Left colon (tissue), 2 donors: ENCODE data around the gene DBNDD2. TPM values are rescaled to one million over a fixed set of nuclear protein-coding genes. Genes with fewer than 3 reads are reported as not detected.

Source experiments
- ATAC-seq: fragments of 200-7000 bp; cut with Tn5 transposase; one replicate; pipeline ENCODE4 v1.9.1; 2020; ENCODE audit warnings: mild to moderate bottlenecking, moderate library complexity
- DNase-seq, 2 donors: peaks; one replicate each; pipeline ENCODE4 v3.0.0-alpha.2; 2020
- intact Hi-C, 2 donors: fragments of 100-400 bp; cut with DNase I in 1 of 2; cut with micrococcal nuclease in 1 of 2; formaldehyde crosslinking; loops; one replicate each; pipeline versions ENCODE4 v1.11.2 to v1.14.0; 2022; cut with DNase I, micrococcal nuclease
- total RNA-seq, 2 donors: library from RNA; stranded (reverse); fragmentation: NEBNext Ultra II Directional; extraction: Animal tissue kit (Norgen Biotek cat#: 25700); gene quantifications; one replicate each; pipeline ENCODE4 v1.2.1, GENCODE V29; 2021
- donor health status: DM: no; HTN: no; CAD: no.
- donor health status: DM: yes; HTN: yes; CAD: no.

The DBNDD2 gene
- total RNA-seq, 2 donors from 2014 or later, result 123 to 135 TPM

- DNase-seq (no peak), ATAC-seq (no peak)
- intact Hi-C loops, result loop anchor here in 1 of 2 donors (10.0 kb wide), 1 partner anchor 505 kb away; the partner anchor contains the start of gene PLTP
Measured at GRCh38 chr20:45409521-45410272, 1.6 kb downstream of the DBNDD2 start.

GRCh38 chr20:45410887-45411286 lies 2.8 kb downstream of the DBNDD2 start:
- intact Hi-C loops, result loop anchor here in 1 of 2 donors (10.0 kb wide), 1 partner anchor 504 kb away; the partner anchor contains the start of gene PLTP
- ATAC-seq (peak; percentile 46), DNase-seq (no peak)

DNA sequence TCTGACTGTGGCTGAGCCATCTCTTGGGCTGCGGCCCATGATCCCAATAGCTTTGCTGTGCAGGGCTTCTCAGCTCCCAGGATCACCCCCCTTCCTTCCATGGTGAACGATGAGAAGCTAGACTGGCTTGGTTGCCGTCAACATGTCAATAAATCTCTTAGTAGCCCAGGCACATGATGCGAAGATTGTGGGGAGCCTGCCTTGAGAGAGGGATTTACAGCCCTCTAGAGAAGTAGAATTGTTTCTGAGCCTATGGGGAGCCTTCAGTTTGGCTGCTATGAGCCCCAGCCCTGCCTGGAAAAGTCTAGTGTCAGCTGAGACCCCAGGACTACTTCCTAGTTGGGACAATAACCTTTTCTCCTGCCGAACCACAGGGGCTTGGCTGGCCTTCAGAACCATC lies 4.6 kb downstream of the DBNDD2 start:
- DNase-seq, result no peak
- no peak for ATAC-seq
- intact Hi-C loops, result loop anchor here in 1 of 2 donors (10.0 kb wide), 1 partner anchor 502 kb away; the partner anchor contains the start of gene PLTP

- intact Hi-C loops, result loop anchor here in 1 of 2 donors (10.0 kb wide), 1 partner anchor 501 kb away; the partner anchor contains the start of gene PLTP
- no peak for DNase-seq
- no peak for ATAC-seq
Measured at GRCh38 chr20:45413479-45413878, 5.4 kb downstream of the DBNDD2 start.

DNA sequence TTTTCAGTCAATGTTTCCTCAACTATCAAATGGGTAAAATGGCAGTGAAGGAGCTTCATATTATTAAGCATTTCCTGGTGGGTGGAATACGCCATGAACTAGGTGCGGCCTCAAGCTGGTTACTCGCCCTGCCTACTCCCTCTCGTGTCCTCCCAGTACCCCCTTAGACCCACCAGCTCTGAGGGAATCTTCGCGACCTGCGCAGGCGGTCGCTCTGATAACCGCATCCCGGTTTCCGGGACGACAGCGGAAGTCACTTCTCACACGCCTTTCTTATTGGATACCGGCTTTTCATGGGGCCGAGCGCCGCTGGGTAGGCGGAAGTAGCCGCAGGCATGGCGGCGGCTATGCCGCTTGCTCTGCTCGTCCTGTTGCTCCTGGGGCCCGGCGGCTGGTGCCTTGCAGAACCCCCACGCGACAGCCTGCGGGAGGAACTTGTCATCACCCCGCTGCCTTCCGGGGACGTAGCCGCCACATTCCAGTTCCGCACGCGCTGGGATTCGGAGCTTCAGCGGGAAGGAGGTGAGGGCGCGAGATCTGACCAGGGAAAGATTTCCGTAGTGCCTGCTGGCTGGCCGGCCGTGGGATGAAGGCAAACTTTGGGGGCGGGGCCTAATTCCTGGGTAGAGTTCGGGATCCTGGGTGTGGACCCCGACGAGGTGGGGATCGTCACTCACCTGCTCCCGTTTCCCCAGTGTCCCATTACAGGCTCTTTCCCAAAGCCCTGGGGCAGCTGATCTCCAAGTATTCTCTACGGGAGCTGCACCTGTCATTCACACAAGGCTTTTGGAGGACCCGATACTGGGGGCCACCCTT lies 7.9 kb downstream of the DBNDD2 start, which contains the start of gene PIGT:
PIGT (plus strand) TSS at position 320 of the 816 bp plus-strand sequence; CDS start at position 336, 16 bp downstream.
- intact Hi-C loops, result loop anchor here in 1 of 2 donors (10.0 kb wide), 1 partner anchor 499 kb away; the partner anchor contains the start of gene PLTP
- ATAC-seq, result peak; percentile 71
- peak; percentile 89 to 91 for DNase-seq

DNA sequence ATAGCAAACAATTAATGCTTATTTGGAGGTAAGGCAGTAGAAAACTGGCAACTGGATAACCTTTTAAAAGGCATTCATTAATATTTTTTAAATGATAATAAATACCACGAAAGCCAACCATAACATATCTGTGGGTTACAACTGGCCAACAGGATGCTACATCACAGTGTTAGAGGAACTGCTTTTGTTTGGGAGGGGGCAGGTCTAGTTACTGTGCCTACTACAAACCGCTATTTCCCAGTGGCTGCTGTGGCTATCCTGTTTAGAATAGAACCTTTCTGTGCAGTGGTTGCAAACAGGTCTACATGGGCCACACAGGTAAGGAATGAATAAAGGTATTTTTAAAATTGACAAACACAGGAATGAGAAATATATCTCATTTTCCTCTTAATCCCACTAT lies 8.8 kb downstream of the DBNDD2 start:
- intact Hi-C loops, result loop anchor here in 1 of 2 donors (10.0 kb wide), 1 partner anchor 498 kb away; the partner anchor contains the start of gene PLTP

DNA sequence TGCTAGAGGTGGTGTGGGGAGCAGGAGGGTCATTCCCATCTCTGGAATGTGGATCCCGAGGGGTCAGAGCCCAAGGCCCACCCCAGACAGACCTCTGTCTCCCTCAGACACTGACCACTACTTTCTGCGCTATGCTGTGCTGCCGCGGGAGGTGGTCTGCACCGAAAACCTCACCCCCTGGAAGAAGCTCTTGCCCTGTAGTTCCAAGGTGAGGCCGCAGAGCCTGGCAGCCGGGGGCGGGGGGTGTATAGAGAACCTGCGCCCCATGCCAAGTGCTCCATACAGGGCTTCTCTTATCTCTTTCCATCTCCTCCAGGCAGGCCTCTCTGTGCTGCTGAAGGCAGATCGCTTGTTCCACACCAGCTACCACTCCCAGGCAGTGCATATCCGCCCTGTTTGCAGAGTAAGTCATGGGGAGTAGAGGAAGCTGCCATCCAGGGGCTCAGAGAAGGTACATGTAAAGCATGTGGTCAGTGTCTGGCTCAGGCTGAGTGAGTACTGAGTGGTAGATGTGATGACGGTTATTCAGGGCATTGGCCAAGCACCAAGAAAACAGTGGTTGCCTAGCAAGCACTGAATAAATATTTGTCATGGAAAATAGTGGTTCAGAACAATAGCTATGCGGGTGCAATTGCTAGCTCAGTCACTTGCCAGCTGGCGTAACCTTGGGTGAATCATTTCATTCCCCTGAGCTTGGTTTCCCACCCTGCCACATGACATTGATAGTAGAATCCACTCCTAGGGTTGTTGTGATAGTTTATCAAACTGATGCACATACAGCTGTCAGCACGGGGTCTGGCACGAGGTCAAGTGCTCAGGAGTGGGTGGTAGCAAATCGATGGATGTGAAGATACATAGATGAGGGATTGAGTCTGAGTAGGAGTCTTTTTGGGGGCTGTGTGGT lies 11.4 kb downstream of the DBNDD2 start:
- intact Hi-C loops, result loop anchor here in 1 of 2 donors (10.0 kb wide), 1 partner anchor 495 kb away; the partner anchor contains the start of gene PLTP
- ATAC-seq, result peak; percentile 82

More for the DNA sequence above, 8.8 kb downstream of the DBNDD2 start:
- DNase-seq (no peak), ATAC-seq (no peak)

DNA sequence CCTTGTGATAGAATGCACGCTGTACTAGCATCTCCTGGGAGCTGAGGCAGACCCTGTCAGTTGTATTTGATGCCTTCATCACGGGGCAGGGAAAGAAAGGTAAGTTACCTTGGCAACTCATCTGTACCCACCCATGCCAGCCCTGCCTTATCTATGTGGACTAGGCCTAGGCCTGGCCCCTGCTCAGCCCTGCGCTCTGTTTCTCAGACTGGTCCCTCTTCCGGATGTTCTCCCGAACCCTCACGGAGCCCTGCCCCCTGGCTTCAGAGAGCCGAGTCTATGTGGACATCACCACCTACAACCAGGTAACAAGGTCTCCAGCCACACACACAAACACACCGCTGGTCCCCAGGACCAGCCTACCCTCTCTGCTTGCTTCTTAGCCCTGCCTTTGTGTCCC lies 12.0 kb downstream of the DBNDD2 start:
- no peak for DNase-seq
- intact Hi-C loops, result no loop called here
- ATAC-seq, result no peak

More for the DNA sequence above, 11.4 kb downstream of the DBNDD2 start:
- DNase-seq, result peak; percentile 67 to 86

DNA sequence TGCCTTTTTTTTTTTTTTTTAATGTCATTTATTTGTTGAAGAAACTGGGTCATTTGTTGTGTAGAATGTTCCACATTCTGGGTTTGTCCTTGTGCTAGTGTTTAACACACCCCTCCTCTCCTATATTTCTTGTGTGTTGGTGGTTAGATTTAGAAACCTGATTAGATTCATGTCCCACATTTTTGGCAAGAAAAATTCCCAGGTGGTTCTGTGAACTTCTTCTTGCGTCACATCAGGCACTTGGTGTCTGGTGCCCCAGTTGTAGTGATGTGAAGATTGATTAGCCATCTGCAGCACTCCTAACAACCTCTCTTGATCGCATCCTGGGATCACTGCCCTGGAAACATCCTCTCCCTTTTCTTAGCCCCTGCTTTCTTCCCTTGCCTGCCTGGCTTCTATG lies 15.6 kb downstream of the DBNDD2 start:
- DNase-seq, result no peak
- no peak for ATAC-seq
- intact Hi-C loops, result no loop called here

DNA sequence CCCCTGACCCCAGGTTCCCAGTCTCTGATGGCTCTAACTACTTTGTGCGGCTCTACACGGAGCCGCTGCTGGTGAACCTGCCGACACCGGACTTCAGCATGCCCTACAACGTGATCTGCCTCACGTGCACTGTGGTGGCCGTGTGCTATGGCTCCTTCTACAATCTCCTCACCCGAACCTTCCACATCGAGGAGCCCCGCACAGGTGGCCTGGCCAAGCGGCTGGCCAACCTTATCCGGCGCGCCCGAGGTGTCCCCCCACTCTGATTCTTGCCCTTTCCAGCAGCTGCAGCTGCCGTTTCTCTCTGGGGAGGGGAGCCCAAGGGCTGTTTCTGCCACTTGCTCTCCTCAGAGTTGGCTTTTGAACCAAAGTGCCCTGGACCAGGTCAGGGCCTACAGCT lies 17.5 kb downstream of the DBNDD2 start:
- no peak for DNase-seq
- no peak for ATAC-seq
- intact Hi-C loops, result no loop called here

DNA sequence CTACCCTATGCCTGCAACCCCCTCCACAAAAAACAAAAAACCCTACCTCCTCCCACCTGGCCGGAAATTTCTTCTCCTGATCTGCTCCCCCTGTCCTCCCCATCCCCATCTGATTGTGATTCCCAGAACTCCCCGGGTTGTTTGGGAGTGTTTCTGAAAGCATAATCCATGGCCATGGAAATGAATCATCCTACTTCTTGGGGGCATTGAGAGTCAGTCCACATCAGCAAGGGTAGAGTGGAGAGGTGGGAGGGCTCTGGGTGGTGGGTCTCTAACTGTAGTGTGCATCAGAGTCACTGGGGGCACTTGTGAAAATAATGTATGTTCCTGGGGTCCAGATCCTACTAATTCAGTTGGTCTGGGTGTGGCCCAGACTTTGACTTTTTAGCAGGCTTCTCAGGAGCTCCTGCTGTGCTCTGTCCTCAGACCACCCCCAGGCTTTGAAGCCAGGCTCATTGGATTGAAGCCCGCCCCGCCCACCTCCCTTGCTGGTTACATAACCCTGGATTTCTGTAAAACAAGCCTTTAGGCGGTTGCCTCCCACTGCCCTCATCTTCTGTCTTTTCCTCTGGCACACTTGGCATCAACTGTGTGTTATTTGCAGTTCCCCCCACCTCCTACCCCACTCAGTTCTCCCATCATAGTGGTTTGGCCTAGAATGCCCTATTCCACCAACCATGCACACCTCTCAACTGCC lies 18.4 kb downstream of the DBNDD2 start:
- intact Hi-C loops, result no loop called here
- ATAC-seq (peak; percentile 9), DNase-seq (no peak)

GRCh38 chr20:45427236-45428149 lies 19.4 kb downstream of the DBNDD2 start:
- intact Hi-C loops, result no loop called here
- DNase-seq, result peak; percentile 69 to 82
- peak; percentile 98 for ATAC-seq

DNA sequence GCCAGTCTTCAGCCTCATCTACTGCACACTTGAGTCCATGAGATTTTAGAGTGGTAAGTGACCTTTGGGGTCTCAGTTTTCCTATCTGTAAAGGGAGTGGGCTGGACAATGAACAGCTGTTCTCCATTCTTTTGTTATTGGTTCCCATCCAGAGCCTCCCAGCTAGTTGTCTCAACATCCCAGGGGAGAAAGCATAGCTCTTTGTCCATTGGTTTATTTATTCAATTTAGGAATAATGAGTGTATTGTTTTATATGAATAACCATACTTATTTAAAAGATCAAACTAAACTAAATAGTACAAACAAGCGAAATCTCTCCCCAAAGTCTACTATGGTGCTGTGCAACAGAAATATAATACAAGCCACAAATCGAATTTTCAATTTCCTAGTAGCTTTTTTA lies 21.5 kb downstream of the DBNDD2 start:
- DNase-seq, result no peak
- no peak for ATAC-seq
- intact Hi-C loops, result loop anchor here in 1 of 2 donors (10.0 kb wide), 2 partner anchors 105 to 345 kb away; no protein-coding TSS in a partner anchor

DNA sequence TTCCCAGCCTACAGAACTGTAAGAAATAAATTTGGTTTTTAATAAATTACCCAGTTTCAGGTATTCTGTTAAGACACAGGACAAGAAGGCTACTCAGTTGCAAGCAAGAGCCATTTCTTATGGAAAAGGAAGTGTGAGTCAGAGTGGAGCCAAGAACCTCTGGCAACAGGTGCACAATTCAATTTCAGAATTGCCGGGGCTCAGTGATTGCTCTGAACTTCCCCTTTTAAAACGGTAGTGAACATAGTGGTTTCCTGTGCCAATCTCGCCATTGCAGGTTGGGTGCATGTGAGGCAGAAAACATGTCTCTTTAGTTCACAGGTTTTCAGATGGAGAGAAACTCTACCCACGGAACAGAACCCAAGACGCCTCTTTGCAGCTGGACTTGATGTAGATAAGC lies 24.2 kb downstream of the DBNDD2 start:
- intact Hi-C loops, result loop anchor here in 1 of 2 donors (10.0 kb wide), 2 partner anchors 107 to 343 kb away; no protein-coding TSS in a partner anchor
- ATAC-seq, result no peak
- no peak for DNase-seq

GRCh38 chr20:45433316-45433715 lies 25.2 kb downstream of the DBNDD2 start:
- no peak for ATAC-seq
- DNase-seq, result peak in 1 of 2 donors; percentile 49
- intact Hi-C loops, result loop anchor here in 1 of 2 donors (10.0 kb wide), 2 partner anchors 109 to 341 kb away; no protein-coding TSS in a partner anchor

DNA sequence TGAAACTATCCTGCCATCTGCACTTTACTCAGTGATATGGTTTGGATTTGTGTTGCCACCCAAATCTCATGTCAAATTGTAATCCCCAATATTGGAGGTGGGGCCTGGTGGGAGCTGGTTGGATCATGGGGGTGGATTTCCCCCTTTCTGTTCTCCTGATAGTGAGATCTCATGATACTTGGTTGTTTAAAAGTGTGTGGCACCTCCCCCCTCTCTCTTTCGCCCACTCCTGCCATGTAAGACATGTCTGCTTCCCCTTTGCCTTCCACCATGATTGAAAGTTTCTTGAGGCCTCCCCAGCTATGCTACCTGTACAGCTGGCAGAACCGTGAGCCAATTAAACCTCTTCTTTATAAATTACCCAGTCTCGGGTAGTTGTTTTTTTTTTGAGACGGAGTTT lies 25.9 kb downstream of the DBNDD2 start:
- DNase-seq (no peak), ATAC-seq (no peak)
- intact Hi-C loops, result loop anchor here in 1 of 2 donors (10.0 kb wide), 2 partner anchors 109 to 341 kb away; no protein-coding TSS in a partner anchor
